Germinal center (tissue), 1 donor: Measurements from ENCODE around the gene RPUSD4.

Experiments
- DNase-seq: peaks from one replicate; pipeline ENCODE4 v3.0.0; 2012; ENCODE audit warnings: mixed read lengths, low spot score

Gene RPUSD4

DNA sequence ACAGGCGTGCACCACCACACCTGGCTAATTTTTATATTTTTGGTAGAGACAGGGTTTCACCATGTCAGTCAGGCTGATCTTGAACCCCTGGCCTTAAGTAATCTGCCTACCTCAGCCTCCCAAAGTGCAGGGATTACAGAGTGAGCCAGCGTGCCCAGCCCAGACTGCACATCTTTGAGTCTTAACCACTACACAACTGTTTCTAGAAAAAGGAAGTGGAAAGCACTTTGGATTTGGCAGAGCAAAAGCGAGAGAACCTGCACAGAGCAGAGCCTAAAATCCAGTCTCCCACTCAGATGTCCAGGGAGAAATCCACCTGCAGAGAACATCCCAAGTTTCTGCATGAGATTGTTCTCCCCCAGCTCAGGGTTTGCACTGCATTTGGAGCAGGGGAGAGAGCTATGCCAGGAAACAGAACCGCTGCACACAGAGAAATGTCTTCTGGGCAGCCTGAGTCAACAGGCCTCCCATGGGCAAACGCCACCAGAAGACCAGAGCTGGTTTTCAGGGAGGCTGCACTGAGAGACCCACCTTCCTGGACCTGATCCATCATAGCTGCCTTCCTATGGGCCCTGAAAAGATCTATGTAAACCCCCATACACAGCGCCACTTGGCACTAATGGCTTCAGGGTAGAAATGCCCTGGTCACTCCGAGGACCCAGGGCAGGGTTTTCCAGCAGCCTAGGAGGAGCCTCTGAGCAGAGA lies 54.0 kb downstream of the RPUSD4 start:
- DNase-seq = no peak

DNA sequence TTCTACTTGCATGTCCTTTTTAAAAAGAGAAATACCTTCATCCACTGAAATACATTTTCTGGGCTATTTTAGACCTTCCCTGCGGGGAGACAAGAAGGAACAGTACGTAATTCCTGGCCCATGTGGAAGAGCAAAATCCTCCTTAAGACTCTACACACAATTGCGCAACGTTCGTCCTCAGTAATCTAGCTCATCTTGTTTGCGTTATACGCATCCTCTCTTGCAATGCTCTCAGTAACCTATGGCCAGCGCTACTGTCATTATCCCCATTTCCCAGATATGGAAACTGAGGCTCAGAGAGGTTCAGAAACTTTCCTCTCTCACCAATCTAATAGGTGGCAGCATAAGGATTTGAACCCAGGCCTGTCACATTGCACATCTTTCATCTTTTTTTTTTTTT lies 54.6 kb downstream of the RPUSD4 start:
- DNase-seq = no peak

DNA sequence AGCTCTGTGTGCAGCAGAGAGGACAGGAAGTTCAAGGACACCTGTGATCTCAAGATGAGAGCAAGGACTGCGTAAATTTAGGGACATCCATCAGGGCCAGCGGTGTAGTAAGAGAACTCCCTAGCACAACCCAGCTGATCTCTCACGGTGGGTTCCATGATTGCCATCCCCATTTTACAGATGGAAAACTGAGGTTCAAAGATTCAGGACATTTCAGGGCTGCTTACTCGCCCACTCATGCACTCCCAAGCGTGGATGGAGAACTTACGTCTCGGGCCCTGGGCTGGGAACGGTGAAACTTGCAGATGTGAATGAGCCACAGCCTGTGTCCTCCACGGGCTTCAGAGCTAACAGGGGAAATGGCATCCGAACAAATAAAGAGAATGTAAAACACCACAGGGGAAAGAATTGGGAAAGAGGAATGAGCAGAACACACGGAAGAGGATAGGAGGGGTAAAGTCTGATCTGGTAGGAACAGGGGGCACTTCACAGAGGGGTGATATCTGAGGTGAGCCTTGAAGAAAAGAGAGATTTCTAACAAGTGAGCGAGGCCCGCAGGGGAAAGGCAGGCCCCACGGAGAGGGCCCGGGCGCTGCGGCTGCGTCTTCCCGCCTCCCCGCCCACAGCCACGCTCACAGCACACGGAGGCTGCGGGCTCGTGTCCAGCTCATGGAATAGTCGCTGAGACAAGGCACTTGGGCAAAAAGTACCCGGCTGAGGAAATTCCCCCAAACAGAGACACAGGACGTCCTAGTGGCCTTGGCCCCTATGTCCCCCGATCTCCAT lies 55.9 kb downstream of the RPUSD4 start:
- DNase-seq = no peak

DNA sequence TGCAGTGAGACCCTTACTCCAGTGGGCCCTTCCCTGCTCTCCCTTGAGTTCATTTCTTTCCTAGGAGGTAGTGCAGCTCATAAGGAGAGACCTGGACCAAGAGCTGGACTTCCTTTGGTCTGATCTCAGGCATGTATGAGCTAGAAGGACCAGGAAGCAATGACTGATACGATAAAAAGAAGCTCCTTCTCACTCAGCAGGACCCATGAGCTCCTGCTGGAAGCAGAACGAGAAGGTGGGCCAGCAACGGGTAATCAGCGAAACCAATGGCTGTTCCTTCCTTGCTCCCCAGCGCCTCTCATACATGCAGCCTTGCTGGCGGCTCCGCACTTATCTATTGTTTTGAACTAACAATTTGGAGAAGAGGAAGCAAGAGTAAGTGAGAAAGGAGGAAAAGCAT lies 56.8 kb downstream of the RPUSD4 start:
- DNase-seq = no peak

DNA sequence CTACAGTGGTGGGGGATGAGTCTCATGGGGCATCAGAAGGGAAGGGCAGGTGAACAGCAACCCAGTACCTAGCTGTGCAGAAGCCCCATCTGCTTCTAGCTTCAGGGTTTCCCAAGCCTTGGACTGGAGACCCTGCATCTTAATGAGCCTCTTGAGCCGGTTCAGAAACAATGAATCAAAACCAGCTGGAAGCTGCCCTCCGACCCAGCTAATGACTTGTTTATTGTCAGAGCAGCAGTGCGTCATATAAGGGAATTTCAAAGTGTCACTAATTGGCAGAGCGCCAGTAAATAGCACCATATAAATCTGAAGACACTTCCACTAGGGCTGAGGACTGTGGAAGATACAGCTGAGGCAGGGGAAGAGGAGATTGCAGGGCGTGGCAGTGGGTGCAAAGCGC lies 57.5 kb downstream of the RPUSD4 start:
- DNase-seq = no peak

DNA sequence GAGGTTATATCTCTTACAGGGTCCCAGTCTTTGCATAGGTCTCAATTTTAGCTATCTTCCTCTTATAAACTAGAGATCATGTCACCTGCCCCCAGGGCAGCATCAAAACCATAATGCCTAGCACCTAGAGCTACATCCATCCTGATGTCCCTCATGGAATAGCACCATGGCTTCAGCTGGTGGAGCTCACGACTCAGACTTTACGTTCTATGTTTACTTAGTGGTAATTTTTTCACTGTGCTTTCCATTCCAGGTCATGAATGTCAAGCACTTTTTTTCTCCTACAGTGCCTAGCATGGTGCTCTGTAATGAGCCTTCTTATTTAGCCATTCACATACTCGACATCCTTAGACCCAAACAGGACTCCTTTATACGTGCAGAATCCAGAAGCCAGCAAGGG lies 58.4 kb downstream of the RPUSD4 start:
- DNase-seq = no peak

DNA sequence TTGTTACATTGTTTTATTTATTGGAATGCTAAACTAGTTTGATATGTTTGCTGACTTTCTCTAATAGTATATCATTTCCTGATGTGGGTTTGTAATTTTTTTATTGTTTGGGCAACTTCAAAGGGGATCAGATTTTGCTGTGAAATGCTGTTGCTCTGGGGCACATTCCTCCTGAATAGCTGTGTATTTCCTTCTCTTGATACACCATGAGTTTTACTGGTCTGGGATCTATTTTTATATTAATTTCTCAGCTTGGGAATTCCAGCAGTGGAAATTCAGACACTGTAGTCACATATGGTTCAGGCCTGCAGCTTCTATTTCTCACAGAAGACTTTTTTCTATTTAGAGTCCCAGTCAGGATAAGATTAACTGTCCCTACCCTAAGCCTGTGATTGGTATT lies 58.9 kb downstream of the RPUSD4 start:
- DNase-seq = no peak

DNA sequence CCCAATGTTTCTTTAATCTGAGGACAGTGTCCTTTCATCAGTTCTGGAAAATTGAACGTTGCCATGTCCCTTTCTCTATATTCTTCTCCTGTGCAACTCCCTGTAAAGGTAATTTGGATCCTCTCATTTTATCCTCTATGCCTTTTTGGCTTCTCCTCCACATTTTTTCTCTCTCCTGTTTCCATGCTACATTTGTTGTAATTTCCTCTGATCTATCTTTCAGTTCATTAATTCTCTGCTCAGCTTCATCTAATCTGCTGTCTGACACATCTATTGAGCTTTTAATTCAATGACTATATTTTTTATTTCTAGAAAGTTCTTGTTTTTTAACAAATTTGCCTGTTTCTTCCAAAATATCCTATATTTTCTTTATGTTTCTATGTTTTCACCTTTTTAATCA lies 59.3 kb downstream of the RPUSD4 start:
- DNase-seq = no peak
